ENCODE results near the gene PANX1. TPM values are rescaled to one million over a fixed set of nuclear protein-coding genes. Genes with fewer than 3 reads are reported as not detected.

Gene PANX1
- polyA plus RNA-seq, 1 donor (not counting 4 experiments of a cell fraction or from before 2014, with no cell fraction given): 58.5 TPM

- TF ChIP-seq CTCF (optimal IDR thresholded peaks at IDR 0.05 in 1 of 3, IDR thresholded peaks at IDR 0.05 in 1 of 3, conservative IDR thresholded peaks at IDR 0.05 in 1 of 3; ENCODE audit: extremely low read depth in 1 of 3, insufficient read depth in 2 of 3, low read length in 3 of 3) (no peak), EZH2 (IDR thresholded peaks at IDR 0.05; ENCODE audit: low read length) (no peak)
- H3K9me3 ChIP-seq (ENCODE audit: control insufficient read depth, low read depth, low read length): no peaks in the 10 kb centered on the region
- H2AFZ ChIP-seq (ENCODE audit: control insufficient read depth, low read length): no peak overlapping the region
- H3K4me3 ChIP-seq (ENCODE audit: control insufficient read depth in 2 of 3, extremely low read depth in 1 of 3, insufficient read depth in 2 of 3, low read depth in 1 of 3, low read length in 3 of 3): no peak overlapping the region
- dilution Hi-C loops (cut with MboI; ENCODE audit: extremely low pct_ligation_motif_present, low sequenced_read_pairs): no loop called here
- H4K20me1 ChIP-seq (ENCODE audit: control insufficient read depth, extremely low read depth, insufficient read depth, low read length): no peaks in the 10 kb centered on the region
- peaks cover 7 to 15% of the 10 kb centered on the region in 2 experiments for H3K36me3 ChIP-seq (ENCODE audit: control insufficient read depth in 2 of 2, extremely low read depth in 1 of 2, insufficient read depth in 2 of 2, low read length in 2 of 2)
- no peaks in the 10 kb centered on the region for H3K4me1 ChIP-seq (ENCODE audit: control insufficient read depth, extremely low read depth, insufficient read depth, low read length)
- H3K79me2 ChIP-seq (ENCODE audit: control insufficient read depth, insufficient read depth, low read length): no peaks in the 10 kb centered on the region
- no peak overlapping the region for H3K27ac ChIP-seq (ENCODE audit: control insufficient read depth, insufficient read depth, low read length)
- H3K27me3 ChIP-seq (ENCODE audit: control insufficient read depth, extremely low read depth, insufficient read depth, low read length): no peaks in the 10 kb centered on the region
- H3K9me1 ChIP-seq (ENCODE audit: control insufficient read depth, extremely low read depth, insufficient read depth, low read length): no peaks in the 10 kb centered on the region
- DNase-seq (ENCODE audit: low read depth, low spot score): no peak
- H3K9ac ChIP-seq (ENCODE audit: control insufficient read depth, extremely low read depth, insufficient read depth, low read length): no peak overlapping the region
- FAIRE-seq: no peak
- H3K4me2 ChIP-seq (ENCODE audit: control insufficient read depth, extremely low read depth, insufficient read depth, low read depth, low read length): no peak overlapping the region
These were observed 38.2 kb upstream of the PANX1 start for GRCh38 chr11:94090401-94090800.

- no peak overlapping the region for H3K4me3 ChIP-seq (ENCODE audit: control insufficient read depth in 2 of 3, extremely low read depth in 1 of 3, insufficient read depth in 2 of 3, low read depth in 1 of 3, low read length in 3 of 3)
- H2AFZ ChIP-seq (ENCODE audit: control insufficient read depth, low read length): no peak overlapping the region
- no peak for DNase-seq (ENCODE audit: low read depth, low spot score)
- H3K36me3 ChIP-seq (ENCODE audit: control insufficient read depth in 2 of 2, extremely low read depth in 1 of 2, insufficient read depth in 2 of 2, low read length in 2 of 2): peaks cover 4 to 15% of the 10 kb centered on the region in 2 experiments
- no peaks in the 10 kb centered on the region for H3K9me3 ChIP-seq (ENCODE audit: control insufficient read depth, low read depth, low read length)
- H3K9me1 ChIP-seq (ENCODE audit: control insufficient read depth, extremely low read depth, insufficient read depth, low read length): no peaks in the 10 kb centered on the region
- TF ChIP-seq EZH2 (IDR thresholded peaks at IDR 0.05; ENCODE audit: low read length) (no peak), CTCF (optimal IDR thresholded peaks at IDR 0.05 in 1 of 3, IDR thresholded peaks at IDR 0.05 in 1 of 3, conservative IDR thresholded peaks at IDR 0.05 in 1 of 3; ENCODE audit: extremely low read depth in 1 of 3, insufficient read depth in 2 of 3, low read length in 3 of 3) (no peak)
- no peaks in the 10 kb centered on the region for H3K79me2 ChIP-seq (ENCODE audit: control insufficient read depth, insufficient read depth, low read length)
- H4K20me1 ChIP-seq (ENCODE audit: control insufficient read depth, extremely low read depth, insufficient read depth, low read length): no peaks in the 10 kb centered on the region
- no peak overlapping the region for H3K27ac ChIP-seq (ENCODE audit: control insufficient read depth, insufficient read depth, low read length)
- dilution Hi-C loops (cut with MboI; ENCODE audit: extremely low pct_ligation_motif_present, low sequenced_read_pairs): no loop called here
- no peak overlapping the region for H3K4me2 ChIP-seq (ENCODE audit: control insufficient read depth, extremely low read depth, insufficient read depth, low read depth, low read length)
- H3K4me1 ChIP-seq (ENCODE audit: control insufficient read depth, extremely low read depth, insufficient read depth, low read length): no peaks in the 10 kb centered on the region
- no peak for FAIRE-seq
- no peaks in the 10 kb centered on the region for H3K27me3 ChIP-seq (ENCODE audit: control insufficient read depth, extremely low read depth, insufficient read depth, low read length)
- no peak overlapping the region for H3K9ac ChIP-seq (ENCODE audit: control insufficient read depth, extremely low read depth, insufficient read depth, low read length)
These were observed 37.5 kb upstream of the PANX1 start for GRCh38 chr11:94091091-94091490.

Measured in keratinocyte (primary cell).